GM12873 (cell line): ENCODE results near the gene CBLC.

ENCODE experiments used
- TF ChIP-seq, protein P1 (sequence below): IDR thresholded peaks from 2 replicates; pipeline ENCODE4 v1.5.1; 2012; ENCODE audit warnings: low read depth, mild to moderate bottlenecking, moderate library complexity, low read length, control low read depth; ENCODE audit not compliant: insufficient read depth; ENCODE audit errors: missing control alignments

CBLC gene

DNA sequence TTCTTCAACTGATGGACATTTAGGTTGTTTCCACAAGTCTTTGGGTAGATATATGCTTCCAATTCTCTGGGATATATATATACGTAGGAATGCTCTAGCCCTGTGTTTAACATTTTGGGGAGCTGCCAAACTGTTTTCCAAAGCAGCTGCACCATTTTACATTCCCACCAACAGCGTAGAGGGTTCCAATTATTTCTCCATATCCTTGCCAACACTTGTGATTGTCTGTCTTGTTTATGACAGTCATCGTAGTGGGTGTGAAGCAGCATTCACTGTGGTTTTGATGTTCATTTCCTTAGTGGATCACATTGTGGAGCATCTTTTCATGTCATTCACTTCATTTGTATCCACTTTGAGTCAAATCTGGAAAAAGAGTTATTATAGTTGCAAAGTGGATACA lies 4.7 kb upstream of the CBLC start:
- TF ChIP-seq, protein P1, sequence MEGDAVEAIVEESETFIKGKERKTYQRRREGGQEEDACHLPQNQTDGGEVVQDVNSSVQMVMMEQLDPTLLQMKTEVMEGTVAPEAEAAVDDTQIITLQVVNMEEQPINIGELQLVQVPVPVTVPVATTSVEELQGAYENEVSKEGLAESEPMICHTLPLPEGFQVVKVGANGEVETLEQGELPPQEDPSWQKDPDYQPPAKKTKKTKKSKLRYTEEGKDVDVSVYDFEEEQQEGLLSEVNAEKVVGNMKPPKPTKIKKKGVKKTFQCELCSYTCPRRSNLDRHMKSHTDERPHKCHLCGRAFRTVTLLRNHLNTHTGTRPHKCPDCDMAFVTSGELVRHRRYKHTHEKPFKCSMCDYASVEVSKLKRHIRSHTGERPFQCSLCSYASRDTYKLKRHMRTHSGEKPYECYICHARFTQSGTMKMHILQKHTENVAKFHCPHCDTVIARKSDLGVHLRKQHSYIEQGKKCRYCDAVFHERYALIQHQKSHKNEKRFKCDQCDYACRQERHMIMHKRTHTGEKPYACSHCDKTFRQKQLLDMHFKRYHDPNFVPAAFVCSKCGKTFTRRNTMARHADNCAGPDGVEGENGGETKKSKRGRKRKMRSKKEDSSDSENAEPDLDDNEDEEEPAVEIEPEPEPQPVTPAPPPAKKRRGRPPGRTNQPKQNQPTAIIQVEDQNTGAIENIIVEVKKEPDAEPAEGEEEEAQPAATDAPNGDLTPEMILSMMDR: no peak

- TF ChIP-seq, protein P1: no peak
Observed at GRCh38 chr19:44775676-44776240, 1.9 kb upstream of the CBLC start.

DNA sequence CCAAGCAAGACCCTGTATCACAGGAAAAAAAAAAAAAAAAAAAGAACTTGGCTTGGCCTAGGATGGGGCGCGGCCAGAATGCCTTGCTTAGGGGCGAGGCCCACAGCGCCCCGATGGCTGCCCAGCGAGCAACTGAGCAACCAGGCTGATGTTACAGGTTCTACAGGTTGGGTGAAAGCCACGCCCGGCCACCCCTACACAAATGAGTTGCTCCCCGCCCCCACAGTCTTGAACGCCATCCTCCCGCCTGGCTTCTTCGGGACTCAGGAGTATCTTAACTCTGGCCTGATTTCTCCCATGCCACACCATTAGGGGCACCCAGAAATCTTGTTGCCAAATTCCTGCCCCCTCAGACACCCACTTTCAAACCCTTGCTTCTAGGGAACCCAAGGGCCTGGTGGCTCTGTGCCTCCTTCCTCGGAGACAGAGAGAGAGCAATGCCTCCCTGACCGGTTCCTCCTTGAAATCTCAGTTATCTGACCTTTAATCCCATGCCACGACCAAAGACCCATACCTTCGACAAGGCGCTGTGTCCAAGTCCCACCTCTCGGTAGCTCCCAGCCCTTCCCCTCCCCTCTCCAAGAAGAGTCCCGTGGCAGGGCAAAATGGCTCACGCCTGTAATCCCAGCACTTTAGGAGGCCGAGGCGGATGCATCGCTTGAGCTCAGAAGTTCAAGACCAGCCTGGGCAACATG lies 1.1 kb upstream of the CBLC start:
- TF ChIP-seq, protein P1: no peak

- TF ChIP-seq, protein P1: no peak
Observed at GRCh38 chr19:44779150-44779549, 1.5 kb downstream of the CBLC start.

GRCh38 chr19:44782729-44783128 lies 5.0 kb downstream of the CBLC start:
- TF ChIP-seq, protein P1: no peak

GRCh38 chr19:44783545-44783944 lies 5.9 kb downstream of the CBLC start:
- TF ChIP-seq, protein P1: no peak

GRCh38 chr19:44785271-44785670 lies 7.6 kb downstream of the CBLC start:
- TF ChIP-seq, protein P1: no peak
